ENCODE measurements around the gene HCAR2. TPM values are rescaled to one million over a fixed set of nuclear protein-coding genes. Genes with fewer than 3 reads are reported as not detected.

Gene HCAR2
- total and polyA plus RNA-seq, 2 of the 13 experiments (the other 11 are each of a cell fraction or from before 2014, with no cell fraction given): 0.09 to 5.6 TPM

DNA sequence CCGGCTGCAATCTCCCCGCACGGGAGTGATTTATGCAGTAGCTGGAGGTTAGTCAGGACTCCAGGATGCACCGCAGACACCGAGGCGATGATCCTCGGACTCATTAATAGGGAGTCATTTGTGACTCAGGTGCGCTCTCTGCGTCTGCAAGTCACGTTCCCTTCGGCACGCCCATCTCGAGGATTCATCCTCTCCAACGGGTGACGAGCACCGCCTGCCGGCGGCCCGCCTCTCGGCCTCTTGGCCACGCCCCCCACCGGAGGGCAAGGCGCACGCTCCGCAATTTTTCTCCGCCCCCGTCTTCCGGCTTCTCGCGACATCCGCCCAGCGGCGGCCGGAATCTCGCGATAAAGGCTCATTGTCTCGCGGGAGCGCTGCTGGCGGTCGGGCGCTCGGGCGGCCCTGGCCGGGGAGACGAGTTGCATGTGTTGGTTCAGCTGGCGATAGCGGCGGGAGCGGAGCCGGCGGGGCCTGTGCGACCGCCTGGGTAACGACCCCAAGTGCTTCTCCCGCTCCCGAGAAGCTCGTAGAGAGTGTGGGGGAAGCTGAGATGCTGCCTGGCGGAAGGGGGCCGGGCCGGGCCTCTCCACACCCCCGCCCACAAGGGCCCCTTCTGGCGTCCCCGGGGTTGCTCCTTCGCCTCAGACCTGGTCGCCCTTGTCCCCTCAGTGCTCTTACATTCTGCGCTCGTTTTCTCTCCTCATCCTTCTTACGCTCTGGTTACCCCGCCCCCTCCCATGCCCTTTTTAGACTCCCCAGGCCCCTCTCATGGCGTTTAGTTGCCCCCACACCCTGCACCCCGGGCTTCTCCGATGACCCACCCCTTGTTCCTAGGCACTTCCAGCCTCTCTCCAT, 49.5 kb upstream of the HCAR2 start, which contains the start of gene DENR (continued):
- TF ChIP-seq, protein P1, sequence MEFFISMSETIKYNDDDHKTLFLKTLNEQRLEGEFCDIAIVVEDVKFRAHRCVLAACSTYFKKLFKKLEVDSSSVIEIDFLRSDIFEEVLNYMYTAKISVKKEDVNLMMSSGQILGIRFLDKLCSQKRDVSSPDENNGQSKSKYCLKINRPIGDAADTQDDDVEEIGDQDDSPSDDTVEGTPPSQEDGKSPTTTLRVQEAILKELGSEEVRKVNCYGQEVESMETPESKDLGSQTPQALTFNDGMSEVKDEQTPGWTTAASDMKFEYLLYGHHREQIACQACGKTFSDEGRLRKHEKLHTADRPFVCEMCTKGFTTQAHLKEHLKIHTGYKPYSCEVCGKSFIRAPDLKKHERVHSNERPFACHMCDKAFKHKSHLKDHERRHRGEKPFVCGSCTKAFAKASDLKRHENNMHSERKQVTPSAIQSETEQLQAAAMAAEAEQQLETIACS (CRISPR knock-in tag; IDR thresholded peaks at IDR 0.05): no peak
- TF ChIP-seq, protein P2, sequence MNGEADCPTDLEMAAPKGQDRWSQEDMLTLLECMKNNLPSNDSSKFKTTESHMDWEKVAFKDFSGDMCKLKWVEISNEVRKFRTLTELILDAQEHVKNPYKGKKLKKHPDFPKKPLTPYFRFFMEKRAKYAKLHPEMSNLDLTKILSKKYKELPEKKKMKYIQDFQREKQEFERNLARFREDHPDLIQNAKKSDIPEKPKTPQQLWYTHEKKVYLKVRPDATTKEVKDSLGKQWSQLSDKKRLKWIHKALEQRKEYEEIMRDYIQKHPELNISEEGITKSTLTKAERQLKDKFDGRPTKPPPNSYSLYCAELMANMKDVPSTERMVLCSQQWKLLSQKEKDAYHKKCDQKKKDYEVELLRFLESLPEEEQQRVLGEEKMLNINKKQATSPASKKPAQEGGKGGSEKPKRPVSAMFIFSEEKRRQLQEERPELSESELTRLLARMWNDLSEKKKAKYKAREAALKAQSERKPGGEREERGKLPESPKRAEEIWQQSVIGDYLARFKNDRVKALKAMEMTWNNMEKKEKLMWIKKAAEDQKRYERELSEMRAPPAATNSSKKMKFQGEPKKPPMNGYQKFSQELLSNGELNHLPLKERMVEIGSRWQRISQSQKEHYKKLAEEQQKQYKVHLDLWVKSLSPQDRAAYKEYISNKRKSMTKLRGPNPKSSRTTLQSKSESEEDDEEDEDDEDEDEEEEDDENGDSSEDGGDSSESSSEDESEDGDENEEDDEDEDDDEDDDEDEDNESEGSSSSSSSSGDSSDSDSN (CRISPR knock-in tag; IDR thresholded peaks at IDR 0.05): peak; percentile 70
- TF ChIP-seq FOXC1 (CRISPR knock-in tag; IDR thresholded peaks at IDR 0.05; ENCODE audit: borderline replicate concordance) (peak; percentile 80), ZNF34 (CRISPR knock-in tag; IDR thresholded peaks at IDR 0.05; ENCODE audit: borderline replicate concordance) (no peak), NFKB2 (CRISPR knock-in tag; IDR thresholded peaks at IDR 0.05; ENCODE audit: borderline replicate concordance) (peak; percentile 84; the same call in 1 of the 2 replicates), ZNF225 (CRISPR knock-in tag; IDR thresholded peaks at IDR 0.05) (0 out of 2 replicates have a peak, but pooled peaks have one; percentile 73), ZNF839 (CRISPR knock-in tag; IDR thresholded peaks at IDR 0.05; ENCODE audit: borderline replicate concordance) (no peak), AHR (CRISPR knock-in tag; IDR thresholded peaks at IDR 0.05) (no peak; the same call in 1 of the 2 replicates), NFATC3 (CRISPR knock-in tag; IDR thresholded peaks at IDR 0.05) (no peak), DR1 (CRISPR knock-in tag; IDR thresholded peaks at IDR 0.05) (peak; percentile 89), STAG1 (CRISPR knock-in tag; IDR thresholded peaks at IDR 0.05) (peak; percentile 100), TEAD2 (CRISPR knock-in tag; IDR thresholded peaks at IDR 0.05) (no peak), ZNF775 (CRISPR knock-in tag; IDR thresholded peaks at IDR 0.05; ENCODE audit: borderline replicate concordance) (no peak), KDM1A (CRISPR knock-in tag; IDR thresholded peaks at IDR 0.05) (no peak), ZNF251 (CRISPR knock-in tag; IDR thresholded peaks at IDR 0.05) (no peak; the same call in 1 of the 2 replicates), ZBTB1 (CRISPR knock-in tag; IDR thresholded peaks at IDR 0.05; ENCODE audit: borderline replicate concordance) (no peak), AKAP8 (CRISPR knock-in tag; IDR thresholded peaks at IDR 0.05) (no peak), SP2 (CRISPR knock-in tag; IDR thresholded peaks at IDR 0.05) (0 out of 2 replicates have a peak, but pooled peaks have one; percentile 25), ZNF530 (CRISPR knock-in tag; IDR thresholded peaks at IDR 0.05; ENCODE audit: low read depth) (no peak), NCOA2 (CRISPR knock-in tag; IDR thresholded peaks at IDR 0.05) (peak; percentile 59), ZNF136 (CRISPR knock-in tag; IDR thresholded peaks at IDR 0.05; ENCODE audit: low read depth) (peak; percentile 76; the same call in 1 of the 2 replicates)
- TF ChIP-seq, protein P3, sequence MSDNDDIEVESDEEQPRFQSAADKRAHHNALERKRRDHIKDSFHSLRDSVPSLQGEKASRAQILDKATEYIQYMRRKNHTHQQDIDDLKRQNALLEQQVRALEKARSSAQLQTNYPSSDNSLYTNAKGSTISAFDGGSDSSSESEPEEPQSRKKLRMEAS (IDR thresholded peaks at IDR 0.05): peak; percentile 70
- TF ChIP-seq, protein P4, sequence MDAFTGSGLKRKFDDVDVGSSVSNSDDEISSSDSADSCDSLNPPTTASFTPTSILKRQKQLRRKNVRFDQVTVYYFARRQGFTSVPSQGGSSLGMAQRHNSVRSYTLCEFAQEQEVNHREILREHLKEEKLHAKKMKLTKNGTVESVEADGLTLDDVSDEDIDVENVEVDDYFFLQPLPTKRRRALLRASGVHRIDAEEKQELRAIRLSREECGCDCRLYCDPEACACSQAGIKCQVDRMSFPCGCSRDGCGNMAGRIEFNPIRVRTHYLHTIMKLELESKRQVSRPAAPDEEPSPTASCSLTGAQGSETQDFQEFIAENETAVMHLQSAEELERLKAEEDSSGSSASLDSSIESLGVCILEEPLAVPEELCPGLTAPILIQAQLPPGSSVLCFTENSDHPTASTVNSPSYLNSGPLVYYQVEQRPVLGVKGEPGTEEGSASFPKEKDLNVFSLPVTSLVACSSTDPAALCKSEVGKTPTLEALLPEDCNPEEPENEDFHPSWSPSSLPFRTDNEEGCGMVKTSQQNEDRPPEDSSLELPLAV (CRISPR knock-in tag; conservative IDR thresholded peaks at IDR 0.05; ENCODE audit: low read depth): no peak
- TF ChIP-seq, protein P5, sequence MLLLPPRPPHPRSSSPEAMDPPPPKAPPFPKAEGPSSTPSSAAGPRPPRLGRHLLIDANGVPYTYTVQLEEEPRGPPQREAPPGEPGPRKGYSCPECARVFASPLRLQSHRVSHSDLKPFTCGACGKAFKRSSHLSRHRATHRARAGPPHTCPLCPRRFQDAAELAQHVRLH (CRISPR knock-in tag; IDR thresholded peaks at IDR 0.05; ENCODE audit: borderline replicate concordance, low read depth): peak; percentile 91; the same call in 1 of the 2 replicates
